ENCODE measurements around the gene ATAD3C.

Gene ATAD3C

DNA sequence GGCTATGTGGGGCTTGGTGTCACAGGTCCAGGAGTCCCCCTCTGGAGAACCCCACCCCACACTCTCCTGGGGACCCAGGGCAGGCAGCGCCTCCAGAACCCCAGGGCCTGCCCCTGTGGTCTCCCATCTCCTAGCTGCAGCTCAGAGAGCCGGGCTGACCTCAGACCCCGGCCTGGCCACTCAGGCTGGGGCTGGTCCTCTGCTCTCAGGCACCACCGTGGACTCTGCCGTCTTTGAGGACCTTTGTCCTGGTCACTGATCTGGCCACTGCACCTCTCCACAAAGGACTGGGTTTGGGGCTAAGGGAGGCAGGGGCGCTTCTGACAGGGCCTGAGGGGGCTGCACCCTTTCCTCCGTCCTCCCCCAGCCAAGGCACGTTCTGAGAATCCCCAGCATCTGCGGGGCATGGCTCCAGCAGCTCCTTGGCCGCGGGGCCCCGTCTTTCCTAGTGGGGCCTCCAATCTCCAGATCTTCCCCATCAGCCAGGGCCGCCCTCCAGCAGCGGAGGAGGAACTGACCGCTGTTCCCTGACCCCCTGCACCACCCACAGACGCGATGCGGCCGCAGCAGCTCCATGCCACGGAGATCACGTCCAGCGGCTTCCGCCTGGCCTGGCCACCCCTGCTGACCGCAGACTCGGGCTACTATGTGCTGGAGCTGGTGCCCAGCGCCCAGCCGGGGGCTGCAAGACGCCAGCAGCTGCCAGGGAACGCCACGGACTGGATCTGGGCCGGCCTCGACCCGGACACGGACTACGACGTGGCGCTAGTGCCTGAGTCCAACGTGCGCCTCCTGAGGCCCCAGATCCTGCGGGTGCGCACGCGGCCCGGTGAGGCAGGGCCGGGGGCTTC lies 10.7 kb upstream of the ATAD3C start:
- TF ChIP-seq CTCF (conservative IDR thresholded peaks at IDR 0.05; ENCODE audit: low read depth, low read length): no peak
- no peaks in the 10 kb centered on the region for H3K4me1 ChIP-seq (ENCODE audit: low read depth, poor library complexity, severe bottlenecking)
- no peak overlapping the region for H3K9ac ChIP-seq
- H4K20me1 ChIP-seq (ENCODE audit: insufficient read depth): no peaks in the 10 kb centered on the region
- H3K79me2 ChIP-seq (ENCODE audit: insufficient read depth, low read depth): no peaks in the 10 kb centered on the region
- peaks cover 60% of the 10 kb centered on the region for H3K27me3 ChIP-seq (ENCODE audit: insufficient read depth, low read depth)
- H3K27ac ChIP-seq: no peak overlapping the region
- no peak overlapping the region for H3K4me3 ChIP-seq (IDR thresholded peaks at IDR 0.05; ENCODE audit: insufficient read depth, low read depth, low read length)
- H3K36me3 ChIP-seq (ENCODE audit: insufficient read depth): no peaks in the 10 kb centered on the region
- H2AFZ ChIP-seq (ENCODE audit: low read depth): no peak overlapping the region
- no peak overlapping the region for H3K4me2 ChIP-seq

DNA sequence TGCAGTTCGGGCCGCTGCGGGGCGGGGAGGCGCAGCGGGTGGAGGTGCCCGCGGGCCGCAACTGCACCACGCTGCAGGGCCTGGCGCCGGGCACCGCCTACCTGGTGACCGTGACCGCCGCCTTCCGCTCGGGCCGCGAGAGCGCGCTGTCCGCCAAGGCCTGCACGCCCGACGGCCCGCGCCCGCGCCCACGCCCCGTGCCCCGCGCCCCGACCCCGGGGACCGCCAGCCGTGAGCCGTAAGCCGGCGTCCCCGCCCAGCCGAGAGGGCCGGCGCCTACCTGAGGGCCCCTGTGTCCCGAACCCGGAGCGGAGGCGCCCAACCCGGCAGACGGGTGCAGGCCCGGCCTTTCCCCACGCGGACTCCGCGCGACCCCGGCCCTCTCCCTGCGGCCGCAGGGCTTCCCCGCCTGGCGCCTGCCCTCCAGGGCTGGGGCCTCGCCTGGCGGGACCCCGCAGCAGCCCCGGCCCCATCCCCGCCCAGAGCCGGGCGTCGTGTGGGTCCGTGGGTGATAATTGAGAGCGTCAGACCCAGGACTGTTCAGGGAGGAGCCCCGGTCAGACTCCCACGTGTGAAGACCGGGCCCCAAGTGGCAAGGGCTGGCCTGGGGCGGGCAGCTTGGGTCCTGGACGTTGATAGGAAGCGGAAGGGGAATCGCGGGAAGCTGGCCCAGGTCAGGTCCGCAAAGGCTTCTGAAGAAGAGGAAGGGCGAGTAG lies 9.8 kb upstream of the ATAD3C start:
- H3K79me2 ChIP-seq (ENCODE audit: insufficient read depth, low read depth): no peaks in the 10 kb centered on the region
- H3K27me3 ChIP-seq (ENCODE audit: insufficient read depth, low read depth): peaks cover 59% of the 10 kb centered on the region
- H4K20me1 ChIP-seq (ENCODE audit: insufficient read depth): no peaks in the 10 kb centered on the region
- H3K4me3 ChIP-seq (IDR thresholded peaks at IDR 0.05; ENCODE audit: insufficient read depth, low read depth, low read length): no peak overlapping the region
- H3K9ac ChIP-seq: no peak overlapping the region
- H3K4me1 ChIP-seq (ENCODE audit: low read depth, poor library complexity, severe bottlenecking): no peaks in the 10 kb centered on the region
- H3K36me3 ChIP-seq (ENCODE audit: insufficient read depth): no peaks in the 10 kb centered on the region
- no peak overlapping the region for H3K27ac ChIP-seq
- no peak overlapping the region for H2AFZ ChIP-seq (ENCODE audit: low read depth)
- H3K4me2 ChIP-seq: no peak overlapping the region
- no peak for TF ChIP-seq CTCF (conservative IDR thresholded peaks at IDR 0.05; ENCODE audit: low read depth, low read length)

DNA sequence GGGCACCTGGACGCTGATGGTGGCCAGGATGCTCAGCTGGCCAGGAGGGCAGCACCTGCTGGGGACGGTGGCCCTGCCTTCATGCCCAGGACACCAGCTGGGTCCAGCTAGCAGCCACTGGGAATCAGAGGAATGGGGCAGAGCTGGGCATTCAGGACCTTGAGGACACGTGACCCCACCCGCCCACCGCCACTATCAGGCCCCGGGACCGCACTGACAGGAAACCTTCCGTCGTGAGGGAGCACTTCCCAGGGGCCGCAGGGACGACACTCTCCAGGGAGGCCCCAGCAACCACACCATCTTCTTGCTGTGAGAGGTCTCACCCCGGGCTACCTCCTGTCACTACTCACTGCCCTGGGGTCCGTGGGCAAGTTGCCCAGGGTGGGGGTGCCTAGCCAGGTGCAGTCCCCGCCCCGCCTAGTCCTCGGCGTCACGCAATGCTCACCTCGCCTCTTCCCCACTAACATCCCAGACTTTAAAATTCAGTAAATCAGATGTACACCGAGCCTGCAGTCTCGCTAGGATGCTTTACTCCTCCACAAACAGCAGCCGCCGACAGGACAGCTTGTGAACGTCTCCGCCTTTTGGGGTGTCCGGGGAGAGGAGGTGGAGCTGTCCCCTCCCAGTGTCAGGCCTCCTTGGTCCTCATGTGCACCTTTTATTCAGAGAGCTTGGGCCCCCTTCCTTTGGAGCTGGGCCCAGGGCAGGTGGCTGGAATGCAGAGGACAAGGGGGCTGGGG lies 9.1 kb upstream of the ATAD3C start:
- no peak overlapping the region for H3K9ac ChIP-seq
- H3K4me1 ChIP-seq (ENCODE audit: low read depth, poor library complexity, severe bottlenecking): no peaks in the 10 kb centered on the region
- H3K36me3 ChIP-seq (ENCODE audit: insufficient read depth): no peaks in the 10 kb centered on the region
- no peak overlapping the region for H3K4me2 ChIP-seq
- TF ChIP-seq CTCF (conservative IDR thresholded peaks at IDR 0.05; ENCODE audit: low read depth, low read length): no peak
- no peak overlapping the region for H3K27ac ChIP-seq
- H3K79me2 ChIP-seq (ENCODE audit: insufficient read depth, low read depth): no peaks in the 10 kb centered on the region
- no peak overlapping the region for H3K4me3 ChIP-seq (IDR thresholded peaks at IDR 0.05; ENCODE audit: insufficient read depth, low read depth, low read length)
- peaks cover 53% of the 10 kb centered on the region; the same call in 1 of the 2 replicates for H3K27me3 ChIP-seq (ENCODE audit: insufficient read depth, low read depth)
- no peaks in the 10 kb centered on the region for H4K20me1 ChIP-seq (ENCODE audit: insufficient read depth)
- peak overlapping the region; percentile 58 for H2AFZ ChIP-seq (ENCODE audit: low read depth)

GRCh38 chr1:1441002-1441888 lies 8.2 kb upstream of the ATAD3C start:
- no peaks in the 10 kb centered on the region for H4K20me1 ChIP-seq (ENCODE audit: insufficient read depth)
- H3K4me3 ChIP-seq (IDR thresholded peaks at IDR 0.05; ENCODE audit: insufficient read depth, low read depth, low read length): no peak overlapping the region
- peak overlapping the region; percentile 58 for H2AFZ ChIP-seq (ENCODE audit: low read depth)
- no peaks in the 10 kb centered on the region for H3K36me3 ChIP-seq (ENCODE audit: insufficient read depth)
- peaks cover 59% of the 10 kb centered on the region; the same call in 1 of the 2 replicates for H3K27me3 ChIP-seq (ENCODE audit: insufficient read depth, low read depth)
- peak; percentile 91 for TF ChIP-seq CTCF (conservative IDR thresholded peaks at IDR 0.05; ENCODE audit: low read depth, low read length)
- H3K79me2 ChIP-seq (ENCODE audit: insufficient read depth, low read depth): no peaks in the 10 kb centered on the region
- no peak overlapping the region for H3K27ac ChIP-seq
- H3K4me1 ChIP-seq (ENCODE audit: low read depth, poor library complexity, severe bottlenecking): no peaks in the 10 kb centered on the region
- H3K4me2 ChIP-seq: no peak overlapping the region
- H3K9ac ChIP-seq: no peak overlapping the region
